K562 (cell line): ENCODE results near the gene MPI. TPM values are rescaled to one million over a fixed set of nuclear protein-coding genes. Genes with fewer than 3 reads are reported as not detected.
A peak's percentile ranks its signal among the peaks of the same experiment; 100 is the strongest.

Experiments
- ARNT ChIP-seq, 2 experiments: fragments of 450-650 bp; IDR thresholded peaks; 2 replicates each; pipeline ENCODE4 v1.6.1; 2016; ENCODE audit warnings: mild to moderate bottlenecking in 1 of 2
- CBX8 ChIP-seq: fragments of 200-600 bp; sonication (generic); IDR thresholded peaks from 2 replicates; pipeline ENCODE4 v1.6.1; 2012; ENCODE audit warnings: borderline replicate concordance, mixed run types, low read depth, mild to moderate bottlenecking, moderate library complexity, mixed read lengths, low read length, control low read depth, inconsistent platforms; ENCODE audit not compliant: poor library complexity, severe bottlenecking; ENCODE audit errors: extremely low read depth
- CHCHD3 ChIP-seq: fragments of 250-450 bp; sonication (Bioruptor Pico); IDR thresholded peaks from 2 replicates; pipeline ENCODE4 v2.1.2; 2022; ENCODE audit warnings: mild to moderate bottlenecking
- COPS2 ChIP-seq: fragments of 450-650 bp; conservative IDR thresholded peaks from 2 replicates; pipeline ENCODE4 v1.6.1; 2016; ENCODE audit warnings: mild to moderate bottlenecking, moderate library complexity
- FOXP4 ChIP-seq: sonication (generic); formaldehyde crosslinking; IDR thresholded peaks from 2 replicates; pipeline ENCODE4 v1.8.0; 2022; ENCODE audit warnings: mild to moderate bottlenecking, missing genetic modification reagents, borderline replicate concordance
- HIVEP1 ChIP-seq: fragments of 250-450 bp; sonication (Bioruptor Pico); IDR thresholded peaks from 2 replicates; pipeline ENCODE4 v1.4.0; 2020; ENCODE audit warnings: mild to moderate bottlenecking
- NR3C1 ChIP-seq: sonication (generic); formaldehyde crosslinking; IDR thresholded peaks from 2 replicates; pipeline ENCODE4 v1.8.1; 2022; ENCODE audit warnings: missing genetic modification reagents
- PHF20 ChIP-seq: fragments of 450-650 bp; IDR thresholded peaks from 2 replicates; pipeline ENCODE4 v1.6.1; 2018; ENCODE audit not compliant: partially characterized antibody
- POLR2B ChIP-seq: fragments of 450-650 bp; IDR thresholded peaks from 2 replicates; pipeline ENCODE4 v1.6.1; 2018; ENCODE audit warnings: low read depth; ENCODE audit not compliant: partially characterized antibody
- PTRF ChIP-seq: fragments of 450-650 bp; IDR thresholded peaks from 2 replicates; pipeline ENCODE4 v1.6.1; 2016; ENCODE audit warnings: mild to moderate bottlenecking, missing genetic modification characterization, missing compliant biosample characterization
- PYGO2 ChIP-seq: fragments of 450-650 bp; IDR thresholded peaks from 2 replicates; pipeline ENCODE4 v1.6.1; 2016; ENCODE audit warnings: mild to moderate bottlenecking, missing genetic modification characterization, moderate library complexity, missing compliant biosample characterization
- RAD21 ChIP-seq, 2 experiments: fragments of 250-450 bp in 1 of 2; fragments of 450-650 bp in 1 of 2; sonication (Bioruptor Pico) in 1 of 2; formaldehyde crosslinking in 1 of 2; IDR thresholded peaks in 1 of 2; conservative IDR thresholded peaks in 1 of 2; 2 replicates each; pipeline versions ENCODE4 v1.4.0 to v1.8.0; 2020 to 2022; ENCODE audit warnings: mild to moderate bottlenecking in 2 of 2, moderate library complexity in 1 of 2
- SMC3 ChIP-seq: conservative IDR thresholded peaks from 2 replicates; pipeline ENCODE4 v1.6.1; 2011; ENCODE audit warnings: low read depth, low read length, improper control_type of control experiment; ENCODE audit not compliant: insufficient read depth
- TAF7 ChIP-seq: fragments of 450-650 bp; IDR thresholded peaks from 2 replicates; pipeline ENCODE4 v1.6.1; 2016; ENCODE audit warnings: missing genetic modification characterization, missing compliant biosample characterization
- TBP ChIP-seq: optimal IDR thresholded peaks from 2 replicates; pipeline ENCODE3; 2011; ENCODE audit warnings: low read depth, low read length, improper control_type of control experiment
- TGIF2 ChIP-seq: sonication (generic); formaldehyde crosslinking; IDR thresholded peaks from 2 replicates; pipeline ENCODE4 v1.8.1; 2022; ENCODE audit warnings: mild to moderate bottlenecking, missing genetic modification reagents, moderate library complexity
- ZBTB49 ChIP-seq: sonication (generic); formaldehyde crosslinking; IDR thresholded peaks from 2 replicates; pipeline ENCODE4 v1.8.0; 2022; ENCODE audit warnings: missing genetic modification reagents, mild to moderate bottlenecking, borderline replicate concordance
- ZFP30 ChIP-seq: fragments of 250-450 bp; sonication (Bioruptor Pico); IDR thresholded peaks from 2 replicates; pipeline ENCODE4 v1.8.0; 2022; ENCODE audit warnings: moderate library complexity, mild to moderate bottlenecking, inconsistent platforms, borderline replicate concordance
- ZNF239 ChIP-seq: fragments of 250-450 bp; sonication (Bioruptor Pico); IDR thresholded peaks from 2 replicates; pipeline ENCODE4 v1.4.0; 2020; ENCODE audit warnings: mild to moderate bottlenecking
- ZSCAN29 ChIP-seq: fragments of 450-650 bp; IDR thresholded peaks from 2 replicates; pipeline ENCODE4 v1.6.1; 2017
- polyA plus RNA-seq, 8 experiments: library from polyadenylated mRNA; depleted of rRNA in 4 of 8; stranded (reverse) in 5 of 8; unstranded in 3 of 8; fragments of >200 nt; fragmentation: Nextera tagmentation in 2 of 8; fragmentation: Illumina TruSeq in 1 of 8; extraction: Ambion mirVana in 2 of 8; extraction: Trizol in 1 of 8; gene quantifications; 2 replicates each; pipeline versions ENCODE4 v1.2.1 to v1.2.3, GENCODE V29; 2011 to 2014; ENCODE audit warnings: inconsistent platforms in 1 of 8, missing spikeins in 1 of 8
- total RNA-seq, 7 experiments: library from RNA; depleted of rRNA in 6 of 7; stranded (reverse); fragments of >200 nt in 6 of 7; fragmentation: Illumina TruSeq in 2 of 7; extraction: Trizol in 2 of 7; gene quantifications; 2 replicates each; pipeline versions ENCODE4 v1.2.1 to v1.2.3, GENCODE V29; 2011 to 2021; ENCODE audit warnings: low replicate concordance in 1 of 7

Gene MPI
- total and polyA plus RNA-seq, 9 of the 15 experiments (the other 6 are each of a cell fraction or from before 2014, with no cell fraction given), result 30.7 to 105 (median 40.5) TPM

GRCh38 chr15:74906450-74907162 lies 16.8 kb downstream of the MPI start, which contains the start of gene FAM219B (continued):
- TF ChIP-seq ZBTB49 (CRISPR knock-in tag) (no peak), ARNT (IDR thresholded peaks at IDR 0.05) (no peak), FOXP4 (CRISPR knock-in tag) (no peak), TAF7 (tag) (peak; percentile 81), HIVEP1 (no peak), TBP (peak; percentile 85), PTRF (tag) (no peak), RAD21 (CRISPR knock-in tag; conservative IDR thresholded peaks at IDR 0.05 in 1 of 2, IDR thresholded peaks at IDR 0.05 in 1 of 2) (no peak), TGIF2 (CRISPR knock-in tag) (no peak), POLR2B (peak; percentile 75), ZNF239 (CRISPR knock-in tag) (no peak), COPS2 (no peak), ZFP30 (CRISPR knock-in tag) (no peak), ZSCAN29 (no peak), CBX8 (no peak), CHCHD3 (CRISPR knock-in tag) (no peak), SMC3 (no peak), PYGO2 (tag) (no peak), NR3C1 (CRISPR knock-in tag) (no peak), PHF20 (no peak)
